22Rv1 (cell line): ENCODE data around the gene VRK1.

Experiments
- H3K27ac ChIP-seq: fragments of 450-650 bp; 2 replicates; pipeline ENCODE4 v1.5.1; 2017
- CTCF ChIP-seq: fragments of 450-650 bp; IDR thresholded peaks from 2 replicates; pipeline ENCODE4 v1.5.1; 2017; ENCODE audit warnings: mild to moderate bottlenecking
- ZFX ChIP-seq: fragments of 450-650 bp; IDR thresholded peaks from 2 replicates; pipeline ENCODE4 v1.6.1; 2017; ENCODE audit warnings: antibody characterized with exemption, borderline replicate concordance

VRK1 gene

GRCh38 chr14:96838449-96838848, 41.3 kb downstream of the VRK1 start:
- TF ChIP-seq CTCF (no peak), ZFX (no peak)

DNA sequence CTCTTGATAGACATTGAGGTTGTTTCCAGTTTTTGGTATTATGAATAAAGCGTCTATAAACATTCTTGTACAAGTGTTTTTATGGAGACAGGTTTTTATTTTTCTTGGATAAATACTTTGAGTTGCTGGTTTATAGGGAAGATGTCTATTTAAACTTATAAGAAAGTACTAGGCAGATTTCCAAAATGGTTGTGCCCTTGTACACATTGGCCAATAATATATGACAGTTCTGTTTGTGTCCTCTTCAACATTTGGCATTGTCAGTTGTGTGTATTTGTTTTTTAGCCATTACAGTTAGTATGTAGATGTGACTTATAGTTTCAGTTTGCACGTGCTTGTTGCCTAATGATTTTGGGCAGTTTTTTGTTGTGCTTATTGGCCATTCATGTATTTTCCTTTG, 42.1 kb downstream of the VRK1 start:
- TF ChIP-seq ZFX (no peak), CTCF (no peak)
- no peak overlapping the region for H3K27ac ChIP-seq

More at GRCh38 chr14:96838449-96838848, 41.3 kb downstream of the VRK1 start:
- H3K27ac ChIP-seq, result no peak overlapping the region

DNA sequence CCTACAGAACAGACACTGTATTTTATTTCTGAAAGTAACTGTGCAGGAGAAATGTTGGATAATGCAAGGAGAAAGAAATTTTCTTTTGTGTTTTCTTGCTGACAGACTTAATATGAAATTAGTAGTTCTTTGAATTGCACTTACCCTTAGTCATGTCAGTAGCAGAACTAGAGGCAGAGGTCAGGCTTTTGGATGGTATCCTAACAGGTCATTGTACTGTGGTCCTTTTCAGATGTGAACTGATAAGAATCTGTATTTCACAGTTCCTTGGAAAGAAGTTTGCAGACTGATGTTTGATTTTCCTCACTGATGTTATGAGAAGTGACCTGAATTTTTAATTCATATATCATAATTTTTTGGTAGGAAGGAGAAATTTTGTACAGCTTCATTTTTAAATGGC, 46.0 kb downstream of the VRK1 start:
- no peak for TF ChIP-seq ZFX
- TF ChIP-seq CTCF, result no peak

GRCh38 chr14:96844857-96845570, 47.8 kb downstream of the VRK1 start:
- H3K27ac ChIP-seq, result no peak overlapping the region
- TF ChIP-seq CTCF (no peak), ZFX (no peak)

More for the DNA sequence above, 46.0 kb downstream of the VRK1 start:
- H3K27ac ChIP-seq, result no peak overlapping the region

- TF ChIP-seq ZFX (no peak), CTCF (no peak)
- H3K27ac ChIP-seq, result no peak overlapping the region
Measured at GRCh38 chr14:96847451-96847850, 50.3 kb downstream of the VRK1 start.

DNA sequence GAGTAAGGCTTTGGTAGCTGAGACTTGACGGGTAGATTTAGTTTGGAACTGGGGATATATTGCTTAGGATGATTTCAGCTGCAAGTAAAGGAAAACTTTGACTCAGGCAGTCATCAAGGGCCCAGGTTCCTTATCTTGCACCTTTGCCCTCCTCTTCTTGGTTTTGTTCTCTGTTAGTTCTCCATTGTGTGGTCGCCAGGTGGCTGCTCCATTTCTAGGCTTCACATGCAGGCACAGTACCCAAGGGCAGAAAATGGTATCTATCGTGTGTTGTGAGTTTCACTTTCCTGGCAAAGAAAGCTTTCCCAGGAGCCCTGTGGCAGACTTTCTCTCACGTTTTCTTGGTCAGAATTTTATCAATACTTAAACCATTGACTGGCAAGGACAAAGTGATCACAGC, 50.8 kb downstream of the VRK1 start:
- no peak overlapping the region for H3K27ac ChIP-seq
- TF ChIP-seq ZFX, result no peak
- no peak for TF ChIP-seq CTCF

DNA sequence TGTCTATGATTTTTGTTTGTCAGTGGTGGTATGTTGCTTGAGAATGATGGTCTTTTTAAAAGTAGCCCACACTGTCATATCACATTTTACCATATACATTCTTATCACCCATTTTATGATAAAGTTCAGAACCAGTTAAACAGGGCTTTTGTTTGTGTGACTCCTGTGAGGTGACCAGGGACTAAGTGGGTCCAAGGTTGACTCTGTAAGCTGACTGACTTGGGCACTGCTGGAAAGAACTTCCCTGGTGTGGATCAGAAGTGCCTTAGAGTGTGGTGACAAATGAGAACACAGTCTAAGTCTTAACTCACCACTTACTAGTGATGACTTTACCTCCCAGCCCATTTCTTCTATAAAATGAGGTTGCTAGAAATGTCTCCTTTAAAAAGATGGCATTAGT, 52.6 kb downstream of the VRK1 start:
- TF ChIP-seq CTCF, result no peak
- no peak for TF ChIP-seq ZFX
- no peak overlapping the region for H3K27ac ChIP-seq
